ENCODE results near the gene ESYT2. TPM values are rescaled to one million over a fixed set of nuclear protein-coding genes. Genes with fewer than 3 reads are reported as not detected.
"Not testable (repeated sequence)": the region's sequence is repeated elsewhere in the genome, so short reads cannot be mapped to it uniquely, and the experiment has no call there.

The ESYT2 gene
- total RNA-seq, 1 experiment from 2014 or later, result 66.6 TPM

- no peak overlapping the region for H3K4me3 Mint-ChIP-seq (ENCODE audit: low read depth, unreplicated experiment)
- no peak for TF ChIP-seq CTCF (IDR thresholded peaks at IDR 0.05; ENCODE audit: unreplicated experiment)
- intact Hi-C loops (cut with micrococcal nuclease; ENCODE audit: unreplicated experiment), result no loop called here
- peaks cover 37% of the 10 kb centered on the region for H3K4me1 Mint-ChIP-seq (ENCODE audit: low read depth, unreplicated experiment)
- H3K36me3 Mint-ChIP-seq (ENCODE audit: insufficient read depth, unreplicated experiment), result peaks cover 15% of the 10 kb centered on the region
- DNase-seq, result no peak
- H3K27me3 Mint-ChIP-seq (ENCODE audit: unreplicated experiment), result no peaks in the 10 kb centered on the region
- BruUV-seq (replicated peaks), result no TSS peak
- H3K27ac Mint-ChIP-seq (ENCODE audit: unreplicated experiment), result no peak overlapping the region
- CTCF ChIA-PET, result interaction anchor here (0.7 kb wide), 1 partner anchor 675 kb away, joined by 3 read pairs; no protein-coding TSS in a partner anchor
- no peaks in the 10 kb centered on the region for H3K9me3 Mint-ChIP-seq (ENCODE audit: low read depth, unreplicated experiment)
These were observed 130.6 kb downstream of the ESYT2 start for GRCh38 chr7:158698657-158699195.

GRCh38 chr7:158697597-158697996 lies 131.7 kb downstream of the ESYT2 start:
- intact Hi-C loops (cut with micrococcal nuclease; ENCODE audit: unreplicated experiment); CTCF ChIA-PET; BruUV-seq (replicated peaks); H3K4me3 Mint-ChIP-seq (ENCODE audit: low read depth, unreplicated experiment); H3K36me3 Mint-ChIP-seq (ENCODE audit: insufficient read depth, unreplicated experiment); DNase-seq; H3K27ac Mint-ChIP-seq (ENCODE audit: unreplicated experiment); H3K9me3 Mint-ChIP-seq (ENCODE audit: low read depth, unreplicated experiment); H3K27me3 Mint-ChIP-seq (ENCODE audit: unreplicated experiment): not testable (repeated sequence)
- H3K4me1 Mint-ChIP-seq (ENCODE audit: low read depth, unreplicated experiment), result peaks cover 30% of the 10 kb centered on the region

GRCh38 chr7:158695726-158696452 lies 133.4 kb downstream of the ESYT2 start:
- intact Hi-C loops (cut with micrococcal nuclease; ENCODE audit: unreplicated experiment), result loop anchor here (1.0 kb wide), 1 partner anchor 281 kb away; no protein-coding TSS in a partner anchor
- BruUV-seq (replicated peaks), result no TSS peak
- no peak for TF ChIP-seq CTCF (IDR thresholded peaks at IDR 0.05; ENCODE audit: unreplicated experiment)
- Mint-ChIP-seq H3K4me3 (ENCODE audit: low read depth, unreplicated experiment) (no peak overlapping the region), H3K9me3 (ENCODE audit: low read depth, unreplicated experiment) (no peaks in the 10 kb centered on the region), H3K27me3 (ENCODE audit: unreplicated experiment) (no peaks in the 10 kb centered on the region), H3K36me3 (ENCODE audit: insufficient read depth, unreplicated experiment) (peaks cover 9% of the 10 kb centered on the region), H3K27ac (ENCODE audit: unreplicated experiment) (no peak overlapping the region), H3K4me1 (ENCODE audit: low read depth, unreplicated experiment) (peaks cover 19% of the 10 kb centered on the region)
- CTCF ChIA-PET, result interaction anchor here (0.6 kb wide), 1 partner anchor 9 kb away, joined by 4 read pairs; the partner anchor contains the start of gene NCAPG2
- DNase-seq, result no peak

GRCh38 chr7:158695056-158695455 lies 134.3 kb downstream of the ESYT2 start:
- BruUV-seq (replicated peaks), result no TSS peak
- H3K4me1 Mint-ChIP-seq (ENCODE audit: low read depth, unreplicated experiment), result peaks cover 16% of the 10 kb centered on the region
- H3K27ac Mint-ChIP-seq (ENCODE audit: unreplicated experiment), result no peak overlapping the region
- no peak for TF ChIP-seq CTCF (IDR thresholded peaks at IDR 0.05; ENCODE audit: unreplicated experiment)
- H3K27me3 Mint-ChIP-seq (ENCODE audit: unreplicated experiment), result no peaks in the 10 kb centered on the region
- CTCF ChIA-PET, result no interaction called here
- no peak for DNase-seq
- peaks cover 9% of the 10 kb centered on the region for H3K36me3 Mint-ChIP-seq (ENCODE audit: insufficient read depth, unreplicated experiment)
- H3K9me3 Mint-ChIP-seq (ENCODE audit: low read depth, unreplicated experiment), result no peaks in the 10 kb centered on the region
- no peak overlapping the region for H3K4me3 Mint-ChIP-seq (ENCODE audit: low read depth, unreplicated experiment)
- intact Hi-C loops (cut with micrococcal nuclease; ENCODE audit: unreplicated experiment), result no loop called here

- Mint-ChIP-seq H3K27ac (ENCODE audit: unreplicated experiment) (no peak overlapping the region), H3K36me3 (ENCODE audit: insufficient read depth, unreplicated experiment) (peaks cover 9% of the 10 kb centered on the region), H3K27me3 (ENCODE audit: unreplicated experiment) (no peaks in the 10 kb centered on the region), H3K4me3 (ENCODE audit: low read depth, unreplicated experiment) (no peak overlapping the region), H3K4me1 (ENCODE audit: low read depth, unreplicated experiment) (peaks cover 16% of the 10 kb centered on the region), H3K9me3 (ENCODE audit: low read depth, unreplicated experiment) (no peaks in the 10 kb centered on the region)
- intact Hi-C loops (cut with micrococcal nuclease; ENCODE audit: unreplicated experiment), result no loop called here
- no peak for TF ChIP-seq CTCF (IDR thresholded peaks at IDR 0.05; ENCODE audit: unreplicated experiment)
- no TSS peak for BruUV-seq (replicated peaks)
- DNase-seq, result no peak
- CTCF ChIA-PET, result no interaction called here
These were observed 134.7 kb downstream of the ESYT2 start for GRCh38 chr7:158694650-158695049.
